BLaER1 treated with 17β-estradiol and CSF1 and Interleukin-3, amounts not matched to agents 10 nM and 100 nM (cell line): ENCODE measurements around the gene LRRC42.

Experiments
- H3K27ac ChIP-seq, 11 experiments: shearing (Covaris generic); formaldehyde crosslinking; 2 replicates each; pipeline ENCODE4 v1.8.1; 2022
- H3K27me3 ChIP-seq, 11 experiments: shearing (Covaris generic); formaldehyde crosslinking; 2 replicates each; pipeline ENCODE4 v1.8.1; 2022
- H3K36me3 ChIP-seq, 11 experiments: shearing (Covaris generic); formaldehyde crosslinking; 2 replicates each; pipeline ENCODE4 v1.8.1; 2022
- H3K4me1 ChIP-seq, 10 experiments: shearing (Covaris generic); formaldehyde crosslinking; 2 replicates each; pipeline ENCODE4 v1.8.1; 2022
- H3K4me2 ChIP-seq, 11 experiments: shearing (Covaris generic); formaldehyde crosslinking; 2 replicates each; pipeline ENCODE4 v1.8.1; 2022
- H3K4me3 ChIP-seq, 10 experiments: shearing (Covaris generic); formaldehyde crosslinking; 2 replicates each; pipeline ENCODE4 v1.8.1; 2022
- H3K9ac ChIP-seq, 11 experiments: shearing (Covaris generic); formaldehyde crosslinking; 2 replicates each; pipeline ENCODE4 v1.8.1; 2022
- H3K9me3 ChIP-seq, 11 experiments: shearing (Covaris generic); formaldehyde crosslinking; replicated peaks in 1 of 11; 2 replicates each; pipeline ENCODE4 v1.8.1; 2022
- H4K20me1 ChIP-seq, 11 experiments: shearing (Covaris generic); formaldehyde crosslinking; 2 replicates each; pipeline ENCODE4 v1.8.1; 2022
- Cebpa-rat ChIP-seq, 11 experiments: shearing (Covaris generic); IDR thresholded peaks; 2 replicates each; pipeline ENCODE4 v1.8.1; 2022

Gene LRRC42, protein sequence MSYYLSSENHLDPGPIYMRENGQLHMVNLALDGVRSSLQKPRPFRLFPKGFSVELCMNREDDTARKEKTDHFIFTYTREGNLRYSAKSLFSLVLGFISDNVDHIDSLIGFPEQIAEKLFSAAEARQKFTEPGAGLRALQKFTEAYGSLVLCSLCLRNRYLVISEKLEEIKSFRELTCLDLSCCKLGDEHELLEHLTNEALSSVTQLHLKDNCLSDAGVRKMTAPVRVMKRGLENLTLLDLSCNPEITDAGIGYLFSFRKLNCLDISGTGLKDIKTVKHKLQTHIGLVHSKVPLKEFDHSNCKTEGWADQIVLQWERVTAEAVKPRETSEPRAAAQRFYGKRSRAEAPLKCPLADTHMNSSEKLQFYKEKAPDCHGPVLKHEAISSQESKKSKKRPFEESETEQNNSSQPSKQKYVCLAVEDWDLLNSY

DNA sequence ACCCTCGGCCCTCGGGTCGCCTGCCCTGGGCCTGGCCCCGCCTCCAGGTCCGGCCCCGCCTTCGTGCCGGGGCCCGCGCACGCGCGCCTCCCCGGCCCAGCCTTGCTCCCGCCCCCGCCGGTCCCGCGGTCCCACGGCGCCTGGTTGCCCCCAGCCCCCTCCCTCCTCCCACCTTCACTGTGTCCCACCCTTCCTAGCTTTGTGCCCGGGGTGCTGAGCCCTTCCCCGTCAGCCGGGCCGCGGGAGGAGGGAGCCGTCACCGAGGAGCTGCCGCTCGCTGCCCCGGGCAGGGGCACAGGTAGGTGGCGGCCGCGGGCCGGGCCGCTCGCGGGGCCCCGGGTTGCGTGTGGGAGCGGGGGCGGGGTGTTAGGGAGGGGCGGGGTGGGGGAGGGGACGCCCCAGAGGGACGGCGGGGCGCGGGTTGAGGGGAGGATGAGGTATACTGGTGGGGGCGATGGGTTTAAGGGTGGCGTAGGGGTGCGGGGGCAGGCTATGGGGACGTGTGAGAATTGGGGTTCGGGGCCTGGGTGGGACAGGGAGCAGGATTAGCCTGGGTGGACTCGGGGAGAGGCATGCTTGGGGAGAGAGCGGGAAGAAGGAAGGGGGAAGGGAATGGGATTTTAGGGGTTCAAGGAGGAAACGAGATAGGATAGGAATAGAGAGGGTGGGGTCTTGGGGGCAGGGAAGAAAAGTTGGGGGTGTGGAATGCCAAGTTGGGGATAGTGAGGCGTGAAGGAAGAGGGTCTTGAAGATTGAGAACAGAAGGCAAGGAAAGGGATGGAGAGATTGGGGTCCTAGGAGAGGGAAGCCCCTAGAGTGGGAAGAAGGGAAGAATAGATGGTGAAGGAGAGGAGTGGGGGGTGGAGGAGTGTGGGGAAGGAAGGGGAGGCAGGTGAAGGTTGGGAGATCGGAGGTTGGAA, at the start of gene LRRC42:
LRRC42 (plus strand) TSS at position 99 of the 920 bp plus-strand sequence. CDS start 5,650 bp downstream, outside the sequence.
- Histone ChIP-seq H3K4me1 (peaks cover 31 to 49% (median 38%) of the 10 kb centered on the region in 10 experiments), H3K4me2 (peak within 1 kb of the TSS; percentile 86 to 98 (median 92)), H4K20me1 (peaks cover 3 to 35% (median 13%) of the 10 kb centered on the region in 11 experiments; a peak in 18 of 22 replicates), H3K4me3 (peak within 1 kb of the TSS; percentile 75 to 98 (median 91)), H3K36me3 (peaks cover 5 to 24% (median 13%) of the 10 kb centered on the region in 11 experiments; a peak in 19 of 22 replicates), H3K27me3 (no peaks in the 10 kb centered on the region), H3K9me3 (no peaks in the 10 kb centered on the region), H3K27ac (peak within 1 kb of the TSS; percentile 61 to 89 (median 80)), H3K9ac (peak within 1 kb of the TSS; percentile 82 to 91 (median 88))
- TF ChIP-seq Cebpa-rat (IDR thresholded peaks at IDR 0.05), result no peak

GRCh38 chr1:53896635-53897229, 49.4 kb upstream of the LRRC42 start:
- Histone ChIP-seq H3K4me2 (peak overlapping the region in 2 of 11 experiments; percentile 69 to 71; a peak in 4 of 22 replicates), H3K27me3 (no peaks in the 10 kb centered on the region), H3K9ac (no peak overlapping the region), H3K27ac (no peak overlapping the region; a peak in 1 of 22 replicates), H4K20me1 (no peaks in the 10 kb centered on the region), H3K4me3 (no peak overlapping the region), H3K36me3 (no peaks in the 10 kb centered on the region), H3K4me1 (peaks cover 12 to 57% (median 16%) of the 10 kb centered on the region in 10 experiments), H3K9me3 (no peaks in the 10 kb centered on the region)
- TF ChIP-seq Cebpa-rat (IDR thresholded peaks at IDR 0.05), result no peak

- Histone ChIP-seq H3K27ac (no peak overlapping the region), H3K4me1 (peaks cover 9 to 34% (median 21%) of the 10 kb centered on the region in 10 experiments; a peak in 17 of 20 replicates), H3K9ac (no peak overlapping the region), H3K9me3 (no peaks in the 10 kb centered on the region), H3K4me2 (peak overlapping the region in 2 of 11 experiments; percentile 5 to 16; a peak in 1 of 22 replicates), H4K20me1 (no peaks in the 10 kb centered on the region), H3K4me3 (no peak overlapping the region), H3K27me3 (no peaks in the 10 kb centered on the region), H3K36me3 (no peaks in the 10 kb centered on the region)
- TF ChIP-seq Cebpa-rat (IDR thresholded peaks at IDR 0.05), result no peak
Measured at GRCh38 chr1:53899206-53899628, 46.9 kb upstream of the LRRC42 start.

DNA sequence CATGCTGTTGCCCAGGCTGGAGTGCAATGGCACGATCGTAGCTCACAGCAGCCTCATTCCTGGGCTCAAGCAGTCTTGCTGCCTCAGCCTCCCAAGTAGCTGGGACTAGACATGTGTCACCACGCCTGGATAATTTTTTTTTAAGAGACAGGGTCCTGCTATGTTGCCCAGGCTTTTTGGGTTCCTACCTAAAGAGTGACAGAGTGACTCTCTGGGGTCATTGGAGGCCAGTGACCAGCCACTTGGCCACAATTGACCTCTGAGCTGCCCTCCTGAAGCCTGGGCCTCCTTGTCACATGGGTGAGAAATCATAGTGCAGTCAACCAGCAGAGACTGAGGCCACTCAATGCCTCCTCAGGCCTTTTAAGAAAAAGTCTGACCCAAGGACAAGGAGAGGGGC, 46.4 kb upstream of the LRRC42 start:
- Histone ChIP-seq H3K9me3 (no peaks in the 10 kb centered on the region), H3K9ac (no peak overlapping the region), H3K27me3 (no peaks in the 10 kb centered on the region), H3K27ac (no peak overlapping the region), H3K4me3 (no peak overlapping the region), H3K4me2 (no peak overlapping the region), H4K20me1 (no peaks in the 10 kb centered on the region), H3K36me3 (no peaks in the 10 kb centered on the region), H3K4me1 (peaks cover 9 to 29% (median 22%) of the 10 kb centered on the region in 10 experiments; a peak in 17 of 20 replicates)
- TF ChIP-seq Cebpa-rat (IDR thresholded peaks at IDR 0.05), result no peak

- Histone ChIP-seq H4K20me1 (no peaks in the 10 kb centered on the region), H3K36me3 (peaks cover 0 to 10% (median 0%) of the 10 kb centered on the region in 11 experiments; a peak in 2 of 22 replicates), H3K27ac (no peak overlapping the region; a peak in 1 of 22 replicates), H3K27me3 (no peaks in the 10 kb centered on the region), H3K4me3 (no peak overlapping the region), H3K4me2 (peak overlapping the region in 8 of 11 experiments; percentile 17 to 60 (median 49); a peak in 12 of 22 replicates), H3K9ac (no peak overlapping the region), H3K4me1 (peaks cover 0 to 27% (median 19%) of the 10 kb centered on the region in 10 experiments; a peak in 16 of 20 replicates), H3K9me3 (no peaks in the 10 kb centered on the region)
- TF ChIP-seq Cebpa-rat (IDR thresholded peaks at IDR 0.05), result no peak
Measured at GRCh38 chr1:53902235-53903138, 43.7 kb upstream of the LRRC42 start.

DNA sequence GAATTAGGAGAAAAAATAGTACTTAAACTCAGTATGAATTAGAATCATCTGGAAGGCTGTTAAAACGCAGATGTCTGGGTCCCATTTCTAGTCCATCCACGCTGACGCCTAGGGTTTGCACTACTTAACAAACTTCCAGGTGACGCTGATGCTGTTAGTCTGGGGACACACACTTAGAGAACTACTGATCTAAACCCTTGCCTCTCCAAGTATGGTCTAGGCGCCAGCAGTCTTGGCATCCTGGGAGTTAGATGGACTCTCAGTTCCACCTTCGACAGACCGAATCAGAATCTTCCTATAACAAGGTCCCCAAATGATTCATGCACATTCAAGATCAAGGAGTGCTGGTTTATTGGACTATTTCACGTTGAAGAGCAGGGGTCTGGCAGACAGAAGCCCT, 40.6 kb upstream of the LRRC42 start:
- peaks cover 0 to 23% (median 19%) of the 10 kb centered on the region in 10 experiments; a peak in 16 of 20 replicates for H3K4me1 ChIP-seq
- no peak overlapping the region for H3K9ac ChIP-seq
- no peak overlapping the region for H3K27ac ChIP-seq
- TF ChIP-seq Cebpa-rat (IDR thresholded peaks at IDR 0.05), result no peak
- H4K20me1 ChIP-seq, result no peaks in the 10 kb centered on the region
- no peak overlapping the region for H3K4me2 ChIP-seq
- H3K4me3 ChIP-seq, result no peak overlapping the region
- H3K27me3 ChIP-seq, result no peaks in the 10 kb centered on the region
- H3K36me3 ChIP-seq, result peaks cover 0 to 10% (median 0%) of the 10 kb centered on the region in 11 experiments; a peak in 2 of 22 replicates
- H3K9me3 ChIP-seq, result no peaks in the 10 kb centered on the region

DNA sequence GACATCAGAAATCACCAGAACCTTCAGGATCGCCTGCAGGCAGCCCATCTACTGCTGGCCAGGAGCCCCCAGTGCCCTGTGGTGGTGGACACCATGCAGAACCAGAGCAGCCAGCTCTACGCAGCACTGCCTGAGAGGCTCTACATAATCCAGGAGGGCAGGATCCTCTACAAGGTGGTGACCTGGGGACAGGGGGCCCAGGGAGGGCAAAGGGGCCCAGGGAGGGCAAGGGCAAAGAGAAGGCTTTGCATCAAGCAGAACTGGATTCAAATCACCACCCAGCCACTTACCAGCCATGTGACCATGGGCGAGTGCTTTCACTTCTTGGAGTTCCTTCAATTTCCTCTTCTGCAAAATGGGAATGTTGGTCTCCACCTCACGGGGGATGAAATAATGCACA, 40.0 kb upstream of the LRRC42 start:
- Histone ChIP-seq H3K4me3 (no peak overlapping the region), H3K36me3 (peaks cover 0 to 10% (median 0%) of the 10 kb centered on the region in 11 experiments; a peak in 2 of 22 replicates), H3K4me2 (peak overlapping the region in 2 of 11 experiments; percentile 1 to 33; a peak in 3 of 22 replicates), H3K27ac (no peak overlapping the region), H3K27me3 (no peaks in the 10 kb centered on the region), H4K20me1 (no peaks in the 10 kb centered on the region), H3K4me1 (peaks cover 0 to 23% (median 19%) of the 10 kb centered on the region in 10 experiments; a peak in 16 of 20 replicates), H3K9ac (no peak overlapping the region), H3K9me3 (no peaks in the 10 kb centered on the region)
- no peak for TF ChIP-seq Cebpa-rat (IDR thresholded peaks at IDR 0.05)
